LHCN-M2 (cell line): ENCODE measurements around the gene TNNT3. TPM values are rescaled to one million over a fixed set of nuclear protein-coding genes. Genes with fewer than 3 reads are reported as not detected.

Experiments
- DNase-seq: peaks from one replicate; pipeline ENCODE4 v3.0.0-alpha.2; 2012; ENCODE audit warnings: low read depth
- total RNA-seq: library from RNA; depleted of rRNA; stranded (reverse); fragments of >200 nt; gene quantifications from 2 replicates; pipeline ENCODE4 v1.2.3, GENCODE V29; 2014

TNNT3 gene
- total RNA-seq, 1 experiment from 2014 or later: 1.9 TPM

- DNase-seq: no peak
Observed at GRCh38 chr11:1922481-1923081, 3.1 kb downstream of the TNNT3 start.

GRCh38 chr11:1923201-1923956 lies 3.9 kb downstream of the TNNT3 start:
- DNase-seq: no peak

GRCh38 chr11:1924181-1924580 lies 4.7 kb downstream of the TNNT3 start:
- DNase-seq: no peak

- DNase-seq: no peak
Observed at GRCh38 chr11:1924646-1925372, 5.3 kb downstream of the TNNT3 start.

GRCh38 chr11:1925373-1926155 lies 6.1 kb downstream of the TNNT3 start:
- no peak for DNase-seq

- DNase-seq: no peak
Observed at GRCh38 chr11:1926156-1927025, 6.9 kb downstream of the TNNT3 start.

- no peak for DNase-seq
Observed at GRCh38 chr11:1927026-1927847, 7.7 kb downstream of the TNNT3 start.

GRCh38 chr11:1927848-1928469 lies 8.5 kb downstream of the TNNT3 start:
- no peak for DNase-seq

GRCh38 chr11:1928470-1928890 lies 9.0 kb downstream of the TNNT3 start:
- no peak for DNase-seq

GRCh38 chr11:1928891-1929541 lies 9.5 kb downstream of the TNNT3 start:
- no peak for DNase-seq

GRCh38 chr11:1929621-1930461 lies 10.3 kb downstream of the TNNT3 start:
- no peak for DNase-seq

GRCh38 chr11:1930462-1930830 lies 10.9 kb downstream of the TNNT3 start:
- DNase-seq: no peak

GRCh38 chr11:1931341-1932104 lies 12.0 kb downstream of the TNNT3 start:
- DNase-seq: no peak

- no peak for DNase-seq
Observed at GRCh38 chr11:1932105-1932480, 12.6 kb downstream of the TNNT3 start.

GRCh38 chr11:1932681-1933080 lies 13.2 kb downstream of the TNNT3 start:
- no peak for DNase-seq

GRCh38 chr11:1933416-1934334 lies 14.2 kb downstream of the TNNT3 start:
- DNase-seq: no peak
